DND-41 (cell line): ENCODE results near the gene KCNIP1.

ENCODE experiments used
- EZH2 ChIP-seq: IDR thresholded peaks from 3 replicates; pipeline ENCODE4 v1.6.1; 2012; ENCODE audit warnings: borderline replicate concordance, low read depth, mild to moderate bottlenecking, moderate library complexity, low read length, inconsistent platforms; ENCODE audit not compliant: severe bottlenecking
- TF ChIP-seq, protein P1 (sequence below): IDR thresholded peaks from 2 replicates; pipeline ENCODE4 v1.5.1; 2012; ENCODE audit warnings: borderline replicate concordance, low read length, moderate library complexity, mild to moderate bottlenecking; ENCODE audit not compliant: poor library complexity, severe bottlenecking; ENCODE audit errors: extremely low read depth

DNA sequence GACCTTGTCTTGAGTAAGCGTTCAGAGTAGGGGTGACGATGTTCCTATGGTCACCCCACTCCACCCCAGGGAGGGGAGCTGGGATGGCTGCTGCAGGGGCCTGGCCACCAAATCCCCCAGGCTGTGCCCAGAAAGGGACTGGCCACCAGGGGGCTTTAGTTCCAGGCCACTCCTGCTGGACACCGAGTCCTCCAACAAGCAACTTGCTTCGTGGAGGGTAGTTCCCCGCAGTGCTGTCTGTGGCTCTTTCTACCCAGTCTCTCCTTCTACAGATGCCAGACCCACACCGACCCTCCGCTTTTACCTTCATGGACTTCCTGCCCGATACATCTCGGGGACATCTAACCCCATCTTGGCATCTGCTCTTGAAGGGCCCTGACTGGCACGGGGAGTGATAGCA, 244.0 kb downstream of the KCNIP1 start:
- TF ChIP-seq, protein P1, sequence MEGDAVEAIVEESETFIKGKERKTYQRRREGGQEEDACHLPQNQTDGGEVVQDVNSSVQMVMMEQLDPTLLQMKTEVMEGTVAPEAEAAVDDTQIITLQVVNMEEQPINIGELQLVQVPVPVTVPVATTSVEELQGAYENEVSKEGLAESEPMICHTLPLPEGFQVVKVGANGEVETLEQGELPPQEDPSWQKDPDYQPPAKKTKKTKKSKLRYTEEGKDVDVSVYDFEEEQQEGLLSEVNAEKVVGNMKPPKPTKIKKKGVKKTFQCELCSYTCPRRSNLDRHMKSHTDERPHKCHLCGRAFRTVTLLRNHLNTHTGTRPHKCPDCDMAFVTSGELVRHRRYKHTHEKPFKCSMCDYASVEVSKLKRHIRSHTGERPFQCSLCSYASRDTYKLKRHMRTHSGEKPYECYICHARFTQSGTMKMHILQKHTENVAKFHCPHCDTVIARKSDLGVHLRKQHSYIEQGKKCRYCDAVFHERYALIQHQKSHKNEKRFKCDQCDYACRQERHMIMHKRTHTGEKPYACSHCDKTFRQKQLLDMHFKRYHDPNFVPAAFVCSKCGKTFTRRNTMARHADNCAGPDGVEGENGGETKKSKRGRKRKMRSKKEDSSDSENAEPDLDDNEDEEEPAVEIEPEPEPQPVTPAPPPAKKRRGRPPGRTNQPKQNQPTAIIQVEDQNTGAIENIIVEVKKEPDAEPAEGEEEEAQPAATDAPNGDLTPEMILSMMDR = no peak
- no peak for TF ChIP-seq EZH2
